GM23338 (cell line): ENCODE measurements around the gene RNF19B. TPM values are rescaled to one million over a fixed set of nuclear protein-coding genes. Genes with fewer than 3 reads are reported as not detected.

Experiments used
- ATAC-seq: fragments of 200-7000 bp; cut with Tn5 transposase; 3 replicates; pipeline ENCODE4 v1.9.1; 2020
- DNase-seq: peaks from one replicate; pipeline ENCODE4 v3.0.0-alpha.2; 2015; ENCODE audit warnings: low spot score
- H2AFZ ChIP-seq: fragments of 200-600 bp; sonication (generic); 2 replicates; pipeline ENCODE4 v1.8.0; 2016; ENCODE audit warnings: antibody characterized with exemption, mild to moderate bottlenecking, moderate library complexity
- H3F3A ChIP-seq: fragments of 200-600 bp; sonication (generic); replicated peaks from 2 replicates; pipeline ENCODE4 v1.8.0; 2017; ENCODE audit warnings: antibody characterized with exemption, mixed run types, low read depth
- H3K27ac ChIP-seq: fragments of 200-600 bp; sonication (generic); 2 replicates; pipeline ENCODE4 v1.6.1; 2016; ENCODE audit warnings: low read depth
- H3K27me3 ChIP-seq: fragments of 200-600 bp; sonication (generic); 2 replicates; pipeline ENCODE4 v1.8.0; 2016; ENCODE audit warnings: mild to moderate bottlenecking, mixed run types, moderate library complexity; ENCODE audit not compliant: insufficient read depth
- H3K36me3 ChIP-seq: fragments of 200-600 bp; sonication (generic); 2 replicates; pipeline ENCODE4 v1.8.0; 2016; ENCODE audit warnings: mild to moderate bottlenecking; ENCODE audit not compliant: insufficient read depth
- H3K4me1 ChIP-seq: fragments of 200-600 bp; sonication (generic); 2 replicates; pipeline ENCODE4 v1.8.0; 2016; ENCODE audit warnings: mild to moderate bottlenecking, moderate library complexity; ENCODE audit not compliant: insufficient read depth
- H3K4me2 ChIP-seq: fragments of 200-600 bp; sonication (generic); 2 replicates; pipeline ENCODE4 v1.7.1; 2017; ENCODE audit warnings: mixed run types
- H3K4me3 ChIP-seq: fragments of 200-600 bp; sonication (generic); 2 replicates; pipeline ENCODE4 v1.6.1; 2016; ENCODE audit warnings: mixed run types
- H3K79me2 ChIP-seq: fragments of 200-600 bp; sonication (generic); replicated peaks from 2 replicates; pipeline ENCODE4 v1.8.0; 2017; ENCODE audit warnings: mild to moderate bottlenecking; ENCODE audit not compliant: insufficient read depth
- H3K9me2 ChIP-seq: fragments of 200-600 bp; sonication (generic); 2 replicates; pipeline ENCODE4 v1.8.0; 2017; ENCODE audit not compliant: insufficient read depth
- H4K20me1 ChIP-seq: fragments of 200-600 bp; sonication (generic); replicated peaks from 2 replicates; pipeline ENCODE4 v1.8.0; 2017; ENCODE audit warnings: mild to moderate bottlenecking; ENCODE audit not compliant: insufficient read depth
- H3K27ac Mint-ChIP-seq: 2 replicates; pipeline ENCODE4 v1.8.0; 2020; ENCODE audit warnings: inconsistent platforms, mild to moderate bottlenecking, moderate library complexity, mixed read lengths
- H3K27me3 Mint-ChIP-seq: 3 replicates; pipeline ENCODE4 v1.8.0; 2022; ENCODE audit warnings: low read depth, mild to moderate bottlenecking, moderate library complexity, mixed read lengths, inconsistent platforms; ENCODE audit not compliant: insufficient read depth, poor library complexity
- H3K36me3 Mint-ChIP-seq: 3 replicates; pipeline ENCODE4 v1.8.0; 2021; ENCODE audit warnings: low read depth, mild to moderate bottlenecking, inconsistent platforms, moderate library complexity, mixed read lengths
- H3K4me1 Mint-ChIP-seq: 3 replicates; pipeline ENCODE4 v1.8.0; 2020; ENCODE audit warnings: mild to moderate bottlenecking, inconsistent platforms, mixed read lengths
- H3K4me3 Mint-ChIP-seq: 3 replicates; pipeline ENCODE4 v1.8.0; 2021; ENCODE audit warnings: moderate library complexity, mild to moderate bottlenecking, inconsistent platforms, mixed read lengths
- H3K9me3 Mint-ChIP-seq: 3 replicates; pipeline ENCODE4 v1.8.0; 2020; ENCODE audit warnings: moderate library complexity, mild to moderate bottlenecking, inconsistent platforms, mixed read lengths
- CREB1 ChIP-seq: fragments of 250-450 bp; sonication (Bioruptor Pico); IDR thresholded peaks from 2 replicates; pipeline ENCODE4 v1.5.0; 2020; ENCODE audit warnings: low read depth, mild to moderate bottlenecking, moderate library complexity
- CTCF ChIP-seq, 2 experiments: fragments of 200-600 bp in 1 of 2; sonication (generic) in 1 of 2; conservative IDR thresholded peaks; 2 replicates each; pipeline versions ENCODE4 v1.5.1 to v1.6.1; 2016 to 2017; ENCODE audit warnings: antibody characterized with exemption in 2 of 2, low read depth in 2 of 2, mild to moderate bottlenecking in 2 of 2, moderate library complexity in 1 of 2
- ETS1 ChIP-seq: IDR thresholded peaks from 2 replicates; pipeline ENCODE4 v1.6.1; 2016; ENCODE audit warnings: antibody characterized with exemption
- EZH2 ChIP-seq: fragments of 200-600 bp; sonication (generic); IDR thresholded peaks from one replicate; pipeline ENCODE4 v1.8.0; 2017; ENCODE audit warnings: antibody characterized with exemption, mild to moderate bottlenecking, low read depth; ENCODE audit not compliant: unreplicated experiment
- EZH2phosphoT487 ChIP-seq: fragments of 200-600 bp; sonication (generic); IDR thresholded peaks from one replicate; pipeline ENCODE4 v1.8.1; 2018; ENCODE audit warnings: antibody characterized with exemption; ENCODE audit not compliant: unreplicated experiment
- JUNB ChIP-seq: IDR thresholded peaks from one replicate; pipeline ENCODE4 v1.6.1; 2016; ENCODE audit warnings: antibody characterized with exemption; ENCODE audit not compliant: unreplicated experiment
- NANOG ChIP-seq: IDR thresholded peaks from 2 replicates; pipeline ENCODE4 v1.6.1; 2016; ENCODE audit warnings: antibody characterized with exemption, borderline replicate concordance
- POLR2AphosphoS5 ChIP-seq: IDR thresholded peaks from 2 replicates; pipeline ENCODE4 v1.6.1; 2016; ENCODE audit warnings: antibody characterized with exemption, low read depth
- STAT1 ChIP-seq: IDR thresholded peaks from one replicate; pipeline ENCODE4 v1.6.1; 2016; ENCODE audit warnings: antibody characterized with exemption; ENCODE audit not compliant: unreplicated experiment
- ZNF114 ChIP-seq: fragments of 250-450 bp; sonication (Bioruptor Pico); IDR thresholded peaks from 2 replicates; pipeline ENCODE4 v1.5.0; 2020; ENCODE audit warnings: mild to moderate bottlenecking, moderate library complexity
- ZNF331 ChIP-seq: fragments of 250-450 bp; sonication (Bioruptor Pico); IDR thresholded peaks from 2 replicates; pipeline ENCODE4 v1.5.0; 2020; ENCODE audit warnings: low read depth, mild to moderate bottlenecking, moderate library complexity
- polyA plus RNA-seq: library from polyadenylated mRNA; unstranded; fragments of >200 nt; fragmentation: Nextera tagmentation; extraction: Ambion mirVana; gene quantifications from 2 replicates; pipeline ENCODE4 v1.2.1, GENCODE V29; 2016
- total RNA-seq: library from RNA; depleted of rRNA; stranded (reverse); fragments of >200 nt; shearing (Covaris generic); gene quantifications from 2 replicates; pipeline ENCODE4 v1.2.3, GENCODE V29; 2014
- TF ChIP-seq, protein P1 (sequence below): fragments of 250-450 bp; sonication (Bioruptor Pico); IDR thresholded peaks from 2 replicates; pipeline ENCODE4 v1.5.0; 2020; ENCODE audit warnings: mild to moderate bottlenecking, moderate library complexity
- TF ChIP-seq, protein P2 (sequence below): IDR thresholded peaks from one replicate; pipeline ENCODE4 v1.6.1; 2018; ENCODE audit warnings: antibody characterized with exemption; ENCODE audit not compliant: unreplicated experiment

RNF19B gene
- total and polyA plus RNA-seq, 2 experiments from 2014 or later, result 2.9 to 11.9 TPM

DNA sequence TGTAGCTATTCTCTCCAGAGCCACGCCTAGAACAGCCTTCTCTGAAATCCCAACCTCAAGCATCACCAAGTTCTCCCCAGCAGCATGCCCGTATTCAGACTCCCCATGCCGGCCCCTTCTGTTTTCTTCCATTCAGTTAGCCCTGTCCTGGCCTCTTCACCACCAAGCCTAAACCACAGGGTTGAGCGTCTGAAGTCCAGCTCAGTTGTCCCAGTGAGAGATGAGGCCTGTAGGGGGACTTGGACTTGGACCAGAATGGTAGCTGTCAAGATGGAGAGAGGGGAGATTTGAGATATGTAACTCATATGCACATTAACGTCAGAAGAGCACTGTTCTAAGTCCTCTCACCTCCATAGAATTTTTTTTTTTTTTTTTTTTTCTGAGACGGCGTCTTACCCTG lies 58.0 kb downstream of the RNF19B start:
- H3K27me3 ChIP-seq, result peaks cover 20% of the 10 kb centered on the region
- H3K36me3 ChIP-seq, result no peaks in the 10 kb centered on the region
- H3F3A ChIP-seq, result no peaks in the 10 kb centered on the region
- H3K4me2 ChIP-seq, result no peak overlapping the region
- Mint-ChIP-seq H3K27ac (no peak overlapping the region), H3K36me3 (no peaks in the 10 kb centered on the region), H3K4me1 (0 out of 3 replicates have a peak, but pooled peaks cover 1% of the 10 kb centered on the region), H3K27me3 (peaks cover 13% of the 10 kb centered on the region), H3K4me3 (no peak overlapping the region), H3K9me3 (no peaks in the 10 kb centered on the region)
- TF ChIP-seq CTCF (conservative IDR thresholded peaks at IDR 0.05; ENCODE audit: low read depth in 2 of 2) (no peak), POLR2AphosphoS5 (no peak), NANOG (no peak), STAT1 (no peak), JUNB (no peak), CREB1 (CRISPR knock-in tag) (no peak), ZNF331 (CRISPR knock-in tag) (no peak), ETS1 (no peak), EZH2 (no peak), ZNF114 (no peak), EZH2phosphoT487 (no peak)
- TF ChIP-seq, protein P1, sequence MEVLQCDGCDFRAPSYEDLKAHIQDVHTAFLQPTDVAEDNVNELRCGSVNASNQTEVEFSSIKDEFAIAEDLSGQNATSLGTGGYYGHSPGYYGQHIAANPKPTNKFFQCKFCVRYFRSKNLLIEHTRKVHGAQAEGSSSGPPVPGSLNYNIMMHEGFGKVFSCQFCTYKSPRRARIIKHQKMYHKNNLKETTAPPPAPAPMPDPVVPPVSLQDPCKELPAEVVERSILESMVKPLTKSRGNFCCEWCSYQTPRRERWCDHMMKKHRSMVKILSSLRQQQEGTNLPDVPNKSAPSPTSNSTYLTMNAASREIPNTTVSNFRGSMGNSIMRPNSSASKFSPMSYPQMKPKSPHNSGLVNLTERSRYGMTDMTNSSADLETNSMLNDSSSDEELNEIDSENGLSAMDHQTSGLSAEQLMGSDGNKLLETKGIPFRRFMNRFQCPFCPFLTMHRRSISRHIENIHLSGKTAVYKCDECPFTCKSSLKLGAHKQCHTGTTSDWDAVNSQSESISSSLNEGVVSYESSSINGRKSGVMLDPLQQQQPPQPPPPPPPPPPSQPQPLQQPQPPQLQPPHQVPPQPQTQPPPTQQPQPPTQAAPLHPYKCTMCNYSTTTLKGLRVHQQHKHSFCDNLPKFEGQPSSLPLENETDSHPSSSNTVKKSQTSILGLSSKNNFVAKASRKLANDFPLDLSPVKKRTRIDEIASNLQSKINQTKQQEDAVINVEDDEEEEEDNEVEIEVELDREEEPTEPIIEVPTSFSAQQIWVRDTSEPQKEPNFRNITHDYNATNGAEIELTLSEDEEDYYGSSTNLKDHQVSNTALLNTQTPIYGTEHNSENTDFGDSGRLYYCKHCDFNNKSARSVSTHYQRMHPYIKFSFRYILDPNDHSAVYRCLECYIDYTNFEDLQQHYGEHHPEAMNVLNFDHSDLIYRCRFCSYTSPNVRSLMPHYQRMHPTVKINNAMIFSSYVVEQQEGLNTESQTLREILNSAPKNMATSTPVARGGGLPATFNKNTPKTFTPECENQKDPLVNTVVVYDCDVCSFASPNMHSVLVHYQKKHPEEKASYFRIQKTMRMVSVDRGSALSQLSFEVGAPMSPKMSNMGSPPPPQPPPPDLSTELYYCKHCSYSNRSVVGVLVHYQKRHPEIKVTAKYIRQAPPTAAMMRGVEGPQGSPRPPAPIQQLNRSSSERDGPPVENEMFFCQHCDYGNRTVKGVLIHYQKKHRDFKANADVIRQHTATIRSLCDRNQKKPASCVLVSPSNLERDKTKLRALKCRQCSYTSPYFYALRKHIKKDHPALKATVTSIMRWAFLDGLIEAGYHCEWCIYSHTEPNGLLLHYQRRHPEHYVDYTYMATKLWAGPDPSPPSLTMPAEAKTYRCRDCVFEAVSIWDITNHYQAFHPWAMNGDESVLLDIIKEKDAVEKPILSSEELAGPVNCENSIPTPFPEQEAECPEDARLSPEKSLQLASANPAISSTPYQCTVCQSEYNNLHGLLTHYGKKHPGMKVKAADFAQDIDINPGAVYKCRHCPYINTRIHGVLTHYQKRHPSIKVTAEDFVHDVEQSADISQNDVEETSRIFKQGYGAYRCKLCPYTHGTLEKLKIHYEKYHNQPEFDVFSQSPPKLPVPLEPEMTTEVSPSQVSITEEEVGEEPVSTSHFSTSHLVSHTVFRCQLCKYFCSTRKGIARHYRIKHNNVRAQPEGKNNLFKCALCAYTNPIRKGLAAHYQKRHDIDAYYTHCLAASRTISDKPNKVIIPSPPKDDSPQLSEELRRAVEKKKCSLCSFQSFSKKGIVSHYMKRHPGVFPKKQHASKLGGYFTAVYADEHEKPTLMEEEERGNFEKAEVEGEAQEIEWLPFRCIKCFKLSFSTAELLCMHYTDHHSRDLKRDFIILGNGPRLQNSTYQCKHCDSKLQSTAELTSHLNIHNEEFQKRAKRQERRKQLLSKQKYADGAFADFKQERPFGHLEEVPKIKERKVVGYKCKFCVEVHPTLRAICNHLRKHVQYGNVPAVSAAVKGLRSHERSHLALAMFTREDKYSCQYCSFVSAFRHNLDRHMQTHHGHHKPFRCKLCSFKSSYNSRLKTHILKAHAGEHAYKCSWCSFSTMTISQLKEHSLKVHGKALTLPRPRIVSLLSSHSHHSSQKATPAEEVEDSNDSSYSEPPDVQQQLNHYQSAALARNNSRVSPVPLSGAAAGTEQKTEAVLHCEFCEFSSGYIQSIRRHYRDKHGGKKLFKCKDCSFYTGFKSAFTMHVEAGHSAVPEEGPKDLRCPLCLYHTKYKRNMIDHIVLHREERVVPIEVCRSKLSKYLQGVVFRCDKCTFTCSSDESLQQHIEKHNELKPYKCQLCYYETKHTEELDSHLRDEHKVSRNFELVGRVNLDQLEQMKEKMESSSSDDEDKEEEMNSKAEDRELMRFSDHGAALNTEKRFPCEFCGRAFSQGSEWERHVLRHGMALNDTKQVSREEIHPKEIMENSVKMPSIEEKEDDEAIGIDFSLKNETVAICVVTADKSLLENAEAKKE (CRISPR knock-in tag), result no peak
- TF ChIP-seq, protein P2, sequence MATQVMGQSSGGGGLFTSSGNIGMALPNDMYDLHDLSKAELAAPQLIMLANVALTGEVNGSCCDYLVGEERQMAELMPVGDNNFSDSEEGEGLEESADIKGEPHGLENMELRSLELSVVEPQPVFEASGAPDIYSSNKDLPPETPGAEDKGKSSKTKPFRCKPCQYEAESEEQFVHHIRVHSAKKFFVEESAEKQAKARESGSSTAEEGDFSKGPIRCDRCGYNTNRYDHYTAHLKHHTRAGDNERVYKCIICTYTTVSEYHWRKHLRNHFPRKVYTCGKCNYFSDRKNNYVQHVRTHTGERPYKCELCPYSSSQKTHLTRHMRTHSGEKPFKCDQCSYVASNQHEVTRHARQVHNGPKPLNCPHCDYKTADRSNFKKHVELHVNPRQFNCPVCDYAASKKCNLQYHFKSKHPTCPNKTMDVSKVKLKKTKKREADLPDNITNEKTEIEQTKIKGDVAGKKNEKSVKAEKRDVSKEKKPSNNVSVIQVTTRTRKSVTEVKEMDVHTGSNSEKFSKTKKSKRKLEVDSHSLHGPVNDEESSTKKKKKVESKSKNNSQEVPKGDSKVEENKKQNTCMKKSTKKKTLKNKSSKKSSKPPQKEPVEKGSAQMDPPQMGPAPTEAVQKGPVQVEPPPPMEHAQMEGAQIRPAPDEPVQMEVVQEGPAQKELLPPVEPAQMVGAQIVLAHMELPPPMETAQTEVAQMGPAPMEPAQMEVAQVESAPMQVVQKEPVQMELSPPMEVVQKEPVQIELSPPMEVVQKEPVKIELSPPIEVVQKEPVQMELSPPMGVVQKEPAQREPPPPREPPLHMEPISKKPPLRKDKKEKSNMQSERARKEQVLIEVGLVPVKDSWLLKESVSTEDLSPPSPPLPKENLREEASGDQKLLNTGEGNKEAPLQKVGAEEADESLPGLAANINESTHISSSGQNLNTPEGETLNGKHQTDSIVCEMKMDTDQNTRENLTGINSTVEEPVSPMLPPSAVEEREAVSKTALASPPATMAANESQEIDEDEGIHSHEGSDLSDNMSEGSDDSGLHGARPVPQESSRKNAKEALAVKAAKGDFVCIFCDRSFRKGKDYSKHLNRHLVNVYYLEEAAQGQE, result no peak
- H3K79me2 ChIP-seq, result no peaks in the 10 kb centered on the region
- H2AFZ ChIP-seq, result no peak overlapping the region
- ATAC-seq (no peak), DNase-seq (no peak)
- H3K27ac ChIP-seq, result no peak overlapping the region
- H4K20me1 ChIP-seq, result no peaks in the 10 kb centered on the region
- peaks cover 5% of the 10 kb centered on the region; the same call in 1 of the 2 replicates for H3K4me1 ChIP-seq
- no peak overlapping the region for H3K4me3 ChIP-seq
- H3K9me2 ChIP-seq, result no peaks in the 10 kb centered on the region
